DOHH2 (cell line): ENCODE measurements around the gene CCNE1.

ENCODE experiments used
- H3F3A ChIP-seq: fragments of 200-600 bp; sonication (generic), shearing (Covaris generic); 2 replicates; pipeline ENCODE4 v1.6.0; 2016; ENCODE audit warnings: antibody characterized with exemption, mild to moderate bottlenecking; ENCODE audit not compliant: control insufficient read depth, insufficient read depth
- H3K27ac ChIP-seq: fragments of 200-600 bp; sonication (generic); 2 replicates; pipeline ENCODE4 v1.5.1; 2014; ENCODE audit warnings: low read depth, mild to moderate bottlenecking, low read length, moderate library complexity
- H3K27me3 ChIP-seq: fragments of 200-600 bp; sonication (generic); 2 replicates; pipeline ENCODE4 v1.6.1; 2014; ENCODE audit warnings: mild to moderate bottlenecking, low read length, mixed read lengths; ENCODE audit not compliant: control insufficient read depth
- H3K36me3 ChIP-seq: fragments of 200-600 bp; sonication (generic); 2 replicates; pipeline ENCODE4 v1.6.1; 2014; ENCODE audit warnings: mild to moderate bottlenecking, low read length, moderate library complexity, mixed read lengths; ENCODE audit not compliant: control insufficient read depth
- H3K4me1 ChIP-seq: fragments of 200-600 bp; sonication (generic); 2 replicates; pipeline ENCODE4 v1.6.1; 2014; ENCODE audit warnings: mild to moderate bottlenecking, low read length, mixed read lengths; ENCODE audit not compliant: control insufficient read depth
- H3K4me2 ChIP-seq: fragments of 200-600 bp; sonication (generic); 2 replicates; pipeline ENCODE4 v1.6.0; 2014; ENCODE audit warnings: mild to moderate bottlenecking, low read length, moderate library complexity
- H3K4me3 ChIP-seq: fragments of 200-600 bp; sonication (generic); 2 replicates; pipeline ENCODE4 v1.5.1; 2014; ENCODE audit warnings: mild to moderate bottlenecking, low read length, mixed read lengths
- H3K79me2 ChIP-seq: fragments of 200-600 bp; sonication (generic); 2 replicates; pipeline ENCODE4 v1.6.1; 2014; ENCODE audit warnings: mild to moderate bottlenecking, low read length, mixed read lengths; ENCODE audit not compliant: control insufficient read depth
- H3K9me2 ChIP-seq: fragments of 200-600 bp; sonication (generic); replicated peaks from 2 replicates; pipeline ENCODE4 v1.6.1; 2014; ENCODE audit warnings: mild to moderate bottlenecking, low read length, mixed read lengths; ENCODE audit not compliant: control insufficient read depth
- H3K9me3 ChIP-seq: fragments of 200-600 bp; sonication (generic); 2 replicates; pipeline ENCODE4 v1.6.1; 2014; ENCODE audit warnings: antibody characterized with exemption, low read length, mixed read lengths; ENCODE audit not compliant: control insufficient read depth, insufficient read depth
- H4K20me1 ChIP-seq: fragments of 200-600 bp; sonication (generic); 2 replicates; pipeline ENCODE4 v1.6.0; 2014; ENCODE audit warnings: low read depth, mild to moderate bottlenecking, antibody characterized with exemption, low read length, moderate library complexity; ENCODE audit not compliant: control insufficient read depth, insufficient read depth
- CTCF ChIP-seq: fragments of 200-600 bp; sonication (generic); IDR thresholded peaks from one replicate; pipeline ENCODE4 v1.5.1; 2014; ENCODE audit warnings: antibody characterized with exemption, mild to moderate bottlenecking, low read depth, low read length; ENCODE audit not compliant: poor library complexity, severe bottlenecking
- EZH2phosphoT487 ChIP-seq: fragments of 200-600 bp; sonication (generic); IDR thresholded peaks from 2 replicates; pipeline ENCODE4 v1.6.1; 2017; ENCODE audit warnings: borderline replicate concordance, mild to moderate bottlenecking, antibody characterized with exemption, low read length, moderate library complexity, mixed read lengths

The CCNE1 gene

GRCh38 chr19:29855741-29856500, 44.1 kb downstream of the CCNE1 start:
- no peaks in the 10 kb centered on the region for H3K9me3 ChIP-seq
- H4K20me1 ChIP-seq: no peaks in the 10 kb centered on the region
- no peaks in the 10 kb centered on the region for H3K9me2 ChIP-seq
- TF ChIP-seq CTCF (no peak), EZH2phosphoT487 (no peak)
- no peaks in the 10 kb centered on the region for H3K4me1 ChIP-seq
- H3K4me2 ChIP-seq: no peak overlapping the region
- H3K79me2 ChIP-seq: no peaks in the 10 kb centered on the region
- no peaks in the 10 kb centered on the region for H3F3A ChIP-seq
- H3K4me3 ChIP-seq: no peak overlapping the region
- peaks cover 12% of the 10 kb centered on the region for H3K27me3 ChIP-seq
- no peak overlapping the region for H3K27ac ChIP-seq
- H3K36me3 ChIP-seq: no peaks in the 10 kb centered on the region

GRCh38 chr19:29858000-29858596, 46.3 kb downstream of the CCNE1 start:
- H3K36me3 ChIP-seq: no peaks in the 10 kb centered on the region
- no peaks in the 10 kb centered on the region for H3K9me3 ChIP-seq
- H4K20me1 ChIP-seq: no peaks in the 10 kb centered on the region
- no peaks in the 10 kb centered on the region for H3K4me1 ChIP-seq
- H3K4me2 ChIP-seq: no peak overlapping the region
- H3K79me2 ChIP-seq: no peaks in the 10 kb centered on the region
- no peaks in the 10 kb centered on the region for H3F3A ChIP-seq
- no peak overlapping the region for H3K27ac ChIP-seq
- H3K4me3 ChIP-seq: no peak overlapping the region
- H3K9me2 ChIP-seq: no peaks in the 10 kb centered on the region
- peaks cover 4% of the 10 kb centered on the region; the same call in 1 of the 2 replicates for H3K27me3 ChIP-seq
- TF ChIP-seq CTCF: peak; percentile 75
- no peak for TF ChIP-seq EZH2phosphoT487

GRCh38 chr19:29858621-29859020, 46.8 kb downstream of the CCNE1 start:
- H3K27me3 ChIP-seq: 0 out of 2 replicates have a peak, but pooled peaks cover 3% of the 10 kb centered on the region
- no peaks in the 10 kb centered on the region for H3F3A ChIP-seq
- no peaks in the 10 kb centered on the region for H3K9me3 ChIP-seq
- TF ChIP-seq CTCF (no peak), EZH2phosphoT487 (no peak)
- no peak overlapping the region for H3K4me3 ChIP-seq
- no peaks in the 10 kb centered on the region for H3K4me1 ChIP-seq
- no peaks in the 10 kb centered on the region for H3K79me2 ChIP-seq
- no peaks in the 10 kb centered on the region for H3K36me3 ChIP-seq
- H3K27ac ChIP-seq: no peak overlapping the region
- no peaks in the 10 kb centered on the region for H3K9me2 ChIP-seq
- no peaks in the 10 kb centered on the region for H4K20me1 ChIP-seq
- no peak overlapping the region for H3K4me2 ChIP-seq
